ENCODE data around the gene SEC14L1. TPM values are rescaled to one million over a fixed set of nuclear protein-coding genes. Genes with fewer than 3 reads are reported as not detected.
A peak's percentile ranks its signal among the peaks of the same experiment; 100 is the strongest.

SEC14L1 gene
- total RNA-seq, 2 donors from 2014 or later: 89.0 to 105 TPM

- ATAC-seq (ENCODE audit: insufficient number of reproducible peaks, low FRiP score, low read depth): no peak
- H3K4me3 ChIP-seq: no peak overlapping the region
- H3K9me3 ChIP-seq: no peaks in the 10 kb centered on the region
- H3K27ac ChIP-seq: no peak overlapping the region
- DNase-seq (ENCODE audit: low spot score): no peak
- peaks cover 59% of the 10 kb centered on the region for H3K36me3 ChIP-seq
- peak; percentile 30 for TF ChIP-seq CTCF (IDR thresholded peaks at IDR 0.05)
- no peaks in the 10 kb centered on the region for H3K4me1 ChIP-seq (ENCODE audit: control insufficient read depth in 1 of 2, low read depth in 2 of 2)
- H3K27me3 ChIP-seq (replicated peaks; ENCODE audit: insufficient read depth): no peaks in the 10 kb centered on the region
These were observed 74.0 kb downstream of the SEC14L1 start for GRCh38 chr17:77214743-77215142.

- Histone ChIP-seq H3K4me1 (ENCODE audit: control insufficient read depth in 1 of 2, low read depth in 2 of 2) (no peaks in the 10 kb centered on the region), H3K36me3 (peaks cover 53% of the 10 kb centered on the region), H3K9me3 (no peaks in the 10 kb centered on the region), H3K27me3 (replicated peaks; ENCODE audit: insufficient read depth) (no peaks in the 10 kb centered on the region), H3K4me3 (no peak overlapping the region), H3K27ac (no peak overlapping the region)
- no peak for ATAC-seq (ENCODE audit: insufficient number of reproducible peaks, low FRiP score, low read depth)
- DNase-seq (ENCODE audit: low spot score): no peak
- TF ChIP-seq CTCF (IDR thresholded peaks at IDR 0.05): no peak
These were observed 74.5 kb downstream of the SEC14L1 start for GRCh38 chr17:77215281-77215680.

- Histone ChIP-seq H3K27ac (no peak overlapping the region), H3K4me3 (no peak overlapping the region), H3K4me1 (ENCODE audit: control insufficient read depth in 1 of 2, low read depth in 2 of 2) (no peaks in the 10 kb centered on the region), H3K27me3 (replicated peaks; ENCODE audit: insufficient read depth) (no peaks in the 10 kb centered on the region), H3K36me3 (peaks cover 42% of the 10 kb centered on the region), H3K9me3 (no peaks in the 10 kb centered on the region)
- ATAC-seq (ENCODE audit: insufficient number of reproducible peaks, low FRiP score, low read depth): no peak
- DNase-seq (ENCODE audit: low spot score): no peak
- TF ChIP-seq CTCF (IDR thresholded peaks at IDR 0.05): no peak
These were observed 75.7 kb downstream of the SEC14L1 start for GRCh38 chr17:77216486-77216885.

GRCh38 chr17:77217123-77217522, 76.4 kb downstream of the SEC14L1 start:
- Histone ChIP-seq H3K9me3 (no peaks in the 10 kb centered on the region), H3K27ac (no peak overlapping the region), H3K4me3 (no peak overlapping the region), H3K36me3 (peaks cover 36% of the 10 kb centered on the region), H3K27me3 (replicated peaks; ENCODE audit: insufficient read depth) (no peaks in the 10 kb centered on the region), H3K4me1 (ENCODE audit: control insufficient read depth in 1 of 2, low read depth in 2 of 2) (no peaks in the 10 kb centered on the region)
- DNase-seq (ENCODE audit: low spot score): no peak
- ATAC-seq (ENCODE audit: insufficient number of reproducible peaks, low FRiP score, low read depth): no peak
- no peak for TF ChIP-seq CTCF (IDR thresholded peaks at IDR 0.05)

GRCh38 chr17:77217566-77217965, 76.8 kb downstream of the SEC14L1 start:
- Histone ChIP-seq H3K36me3 (peaks cover 32% of the 10 kb centered on the region), H3K27me3 (replicated peaks; ENCODE audit: insufficient read depth) (no peaks in the 10 kb centered on the region), H3K9me3 (no peaks in the 10 kb centered on the region), H3K4me3 (no peak overlapping the region), H3K4me1 (ENCODE audit: control insufficient read depth in 1 of 2, low read depth in 2 of 2) (no peaks in the 10 kb centered on the region), H3K27ac (no peak overlapping the region)
- TF ChIP-seq CTCF (IDR thresholded peaks at IDR 0.05): no peak
- ATAC-seq (ENCODE audit: insufficient number of reproducible peaks, low FRiP score, low read depth): no peak
- no peak for DNase-seq (ENCODE audit: low spot score)
